ENCODE measurements around the gene AP3D1.

AP3D1 gene

DNA sequence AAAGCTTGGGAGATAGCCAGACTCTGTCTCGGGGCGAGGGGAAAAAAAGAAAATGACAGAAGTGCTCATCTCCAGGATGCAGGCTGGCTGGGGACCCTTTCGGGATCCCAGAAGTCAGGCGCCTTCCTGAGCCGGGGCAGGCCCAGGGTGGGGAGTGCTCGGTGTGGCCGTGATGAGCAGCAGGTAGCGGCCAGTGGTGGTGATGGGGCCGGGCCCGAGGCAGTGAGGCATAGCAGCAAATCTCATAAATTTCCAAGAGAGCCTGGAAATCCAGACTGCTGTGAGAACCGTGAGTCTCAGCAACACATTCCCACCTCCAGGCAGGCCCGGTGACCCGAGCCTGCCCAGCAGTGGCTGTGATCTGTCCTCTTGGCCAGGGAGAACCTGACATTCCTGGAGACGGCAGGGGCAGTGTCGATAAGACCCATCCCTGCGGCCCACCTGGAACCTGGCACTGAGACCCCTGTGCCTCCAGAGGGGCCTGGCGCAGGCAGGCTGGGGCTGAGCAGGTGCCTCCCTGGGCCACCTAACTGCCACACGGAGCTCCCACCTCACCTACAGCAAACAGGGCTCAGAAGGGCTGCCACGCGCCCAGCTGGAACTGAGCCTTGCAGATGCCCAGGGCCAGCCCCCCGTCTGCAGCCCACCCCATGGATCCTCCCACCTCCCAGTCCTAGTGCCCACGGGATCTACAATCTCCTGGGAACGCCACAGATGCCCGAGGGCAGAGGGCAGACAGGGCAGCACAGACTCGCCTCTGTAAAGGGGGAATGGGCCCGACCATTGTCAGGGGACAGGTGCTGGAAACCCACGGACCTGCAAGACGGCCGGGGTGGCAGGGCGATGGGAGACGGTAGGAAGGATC lies 31.2 kb downstream of the AP3D1 start:
- H3K4me2 ChIP-seq: no peak overlapping the region
- H3K36me3 ChIP-seq: peaks cover 100% of the 10 kb centered on the region
- H3K4me1 ChIP-seq: peaks cover under 1% of the 10 kb centered on the region; the same call in 1 of the 2 replicates
- no peaks in the 10 kb centered on the region for H3K9me3 ChIP-seq
- peaks cover 100% of the 10 kb centered on the region for H4K20me1 ChIP-seq
- no peak overlapping the region for H3K4me3 ChIP-seq
- no peak overlapping the region for H3K9ac ChIP-seq
- H3K27ac ChIP-seq: no peak overlapping the region
- H3K27me3 ChIP-seq: no peaks in the 10 kb centered on the region
- no peak for TF ChIP-seq Cebpa-rat (IDR thresholded peaks at IDR 0.05)

DNA sequence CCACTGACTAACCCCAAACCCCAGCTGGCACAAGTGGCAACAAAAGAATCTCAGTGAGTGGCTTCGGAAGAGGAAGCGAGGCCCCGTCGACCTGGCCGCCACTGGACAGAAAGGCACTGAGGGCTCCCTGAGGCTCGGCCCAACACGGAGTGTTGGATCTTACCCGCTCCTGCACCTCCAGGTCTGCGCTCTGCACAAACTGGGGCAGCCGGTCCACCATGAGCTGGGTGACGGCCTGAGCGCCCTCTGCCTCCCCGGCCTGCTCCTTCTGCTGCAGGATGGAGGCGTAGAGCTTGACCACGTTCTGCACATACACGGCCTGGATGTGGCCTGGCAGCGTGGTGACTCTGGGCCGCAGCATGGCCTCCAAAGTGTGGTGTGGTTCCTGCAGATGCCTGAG lies 32.9 kb downstream of the AP3D1 start:
- Histone ChIP-seq H3K4me1 (peaks cover 17% of the 10 kb centered on the region), H3K4me2 (no peak overlapping the region), H3K36me3 (peaks cover 99% of the 10 kb centered on the region), H3K9me3 (no peaks in the 10 kb centered on the region), H3K9ac (no peak overlapping the region), H3K27me3 (no peaks in the 10 kb centered on the region), H3K27ac (no peak overlapping the region), H4K20me1 (peaks cover 100% of the 10 kb centered on the region), H3K4me3 (no peak overlapping the region)
- TF ChIP-seq Cebpa-rat (IDR thresholded peaks at IDR 0.05): no peak

DNA sequence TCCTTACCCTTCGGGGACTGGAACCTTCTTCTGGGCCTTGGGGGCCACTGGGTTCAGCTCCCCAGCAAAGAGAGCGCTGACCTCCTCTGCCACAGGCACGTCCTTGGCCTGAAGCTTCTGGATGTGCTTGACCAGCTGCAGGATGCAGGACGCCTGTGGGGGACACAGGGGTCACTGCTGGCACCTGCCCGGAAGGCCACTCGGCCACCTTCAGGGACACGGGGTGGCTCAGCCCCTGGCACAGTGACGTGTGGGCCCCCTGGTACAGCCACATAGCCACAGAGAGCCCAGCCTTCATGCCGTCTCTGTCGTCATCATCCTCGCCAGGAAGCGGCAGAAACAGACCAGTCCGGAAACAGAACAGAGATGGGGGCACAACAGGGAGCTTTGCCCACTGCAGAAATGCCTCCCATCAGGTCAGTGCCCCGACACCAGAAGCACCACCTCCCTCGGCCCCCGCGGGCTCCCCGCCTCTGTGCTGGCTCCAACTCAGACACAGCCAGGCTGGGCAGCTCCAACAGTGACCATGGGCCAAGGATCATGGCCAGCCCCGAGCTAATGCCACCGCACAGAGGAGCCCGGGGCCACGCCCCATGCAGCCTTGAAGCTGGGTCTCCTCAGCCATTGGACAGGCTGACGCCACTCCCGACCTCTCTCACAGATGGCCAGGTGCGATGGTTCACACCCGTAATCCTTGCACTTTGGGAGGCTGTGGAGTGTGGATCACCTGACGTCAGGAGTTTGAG lies 34.0 kb downstream of the AP3D1 start:
- no peaks in the 10 kb centered on the region for H3K9me3 ChIP-seq

DNA sequence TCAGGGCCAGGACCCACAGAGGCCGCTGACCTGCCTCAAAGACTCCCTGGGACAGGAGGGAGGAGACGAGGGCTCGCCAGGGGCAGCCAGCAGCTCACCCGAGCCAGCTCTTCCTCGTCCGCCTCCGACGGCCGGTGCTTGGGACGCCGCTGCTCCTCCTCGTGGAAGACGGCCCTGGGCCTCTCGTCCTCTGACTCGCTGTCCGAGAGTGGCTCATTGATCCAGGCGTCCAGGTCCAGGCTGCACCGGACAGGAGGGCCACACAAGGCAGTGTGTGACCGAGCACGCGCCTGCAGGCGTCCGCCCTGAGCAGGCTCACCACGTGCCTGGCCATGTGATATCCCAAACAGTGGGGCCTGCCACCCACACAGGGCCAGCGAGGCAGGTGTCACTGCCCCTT lies 34.9 kb downstream of the AP3D1 start:
- Histone ChIP-seq H3K27ac (no peak overlapping the region), H4K20me1 (peaks cover 100% of the 10 kb centered on the region), H3K9me3 (no peaks in the 10 kb centered on the region), H3K4me1 (peaks cover 35% of the 10 kb centered on the region), H3K36me3 (peaks cover 98% of the 10 kb centered on the region), H3K4me2 (no peak overlapping the region), H3K9ac (no peak overlapping the region), H3K27me3 (no peaks in the 10 kb centered on the region), H3K4me3 (no peak overlapping the region)
- no peak for TF ChIP-seq Cebpa-rat (IDR thresholded peaks at IDR 0.05)

More for the DNA sequence above, 34.0 kb downstream of the AP3D1 start:
- Histone ChIP-seq H3K36me3 (peaks cover 98% of the 10 kb centered on the region), H3K4me1 (peaks cover 28% of the 10 kb centered on the region), H3K27ac (no peak overlapping the region), H4K20me1 (peaks cover 100% of the 10 kb centered on the region), H3K9ac (no peak overlapping the region), H3K4me3 (no peak overlapping the region), H3K4me2 (no peak overlapping the region), H3K27me3 (no peaks in the 10 kb centered on the region)
- no peak for TF ChIP-seq Cebpa-rat (IDR thresholded peaks at IDR 0.05)

DNA sequence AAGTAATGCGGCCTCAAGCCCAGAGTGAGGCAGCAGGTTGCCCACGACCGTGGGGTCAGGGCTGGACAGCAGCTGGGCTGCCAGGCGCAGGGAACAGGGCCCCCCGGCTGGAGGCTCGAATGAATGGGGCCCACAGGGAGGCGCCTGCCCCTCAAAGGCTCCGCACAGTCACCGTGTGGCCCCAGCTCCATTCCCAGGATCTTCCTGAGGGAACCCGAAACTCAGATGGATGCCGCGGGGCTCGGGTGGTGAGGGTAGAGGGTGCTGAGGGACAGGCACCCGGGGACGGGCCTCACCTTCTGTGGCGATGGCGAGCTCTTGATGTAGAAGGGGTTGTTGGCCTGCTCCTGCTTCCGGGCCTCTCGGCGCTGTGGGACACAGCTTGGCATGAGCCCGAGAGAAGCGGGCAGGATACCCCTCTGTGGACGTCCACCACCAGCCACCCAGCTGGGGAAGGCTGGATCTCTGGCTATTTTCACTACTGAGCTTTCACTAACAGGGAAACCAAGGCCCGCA lies 35.4 kb downstream of the AP3D1 start:
- no peak overlapping the region for H3K27ac ChIP-seq
- peaks cover 35% of the 10 kb centered on the region for H3K4me1 ChIP-seq
- H3K4me2 ChIP-seq: no peak overlapping the region
- TF ChIP-seq Cebpa-rat (IDR thresholded peaks at IDR 0.05): no peak
- H3K27me3 ChIP-seq: no peaks in the 10 kb centered on the region
- no peak overlapping the region for H3K4me3 ChIP-seq
- H3K9ac ChIP-seq: no peak overlapping the region
- H4K20me1 ChIP-seq: peaks cover 100% of the 10 kb centered on the region
- peaks cover 98% of the 10 kb centered on the region for H3K36me3 ChIP-seq
- H3K9me3 ChIP-seq: no peaks in the 10 kb centered on the region

DNA sequence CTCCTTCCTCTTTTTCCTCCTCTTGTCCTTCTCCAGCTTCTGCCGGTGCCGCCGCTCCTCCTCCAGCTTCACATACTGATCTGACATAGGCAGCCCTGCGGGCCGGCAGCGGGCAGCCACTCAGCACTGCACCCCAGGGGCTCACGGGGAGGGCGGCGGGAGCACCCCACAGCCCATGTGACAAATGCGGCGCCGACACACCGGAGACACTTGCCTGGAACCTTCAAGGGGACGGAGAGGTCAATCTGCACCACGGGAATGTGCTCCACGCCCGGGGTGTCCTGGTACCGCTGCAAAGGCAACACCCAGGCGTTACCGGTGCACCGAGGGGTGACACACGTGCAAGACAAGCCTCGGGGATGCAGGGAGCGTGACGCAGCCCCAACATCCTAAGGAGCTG lies 36.0 kb downstream of the AP3D1 start:
- Histone ChIP-seq H3K9me3 (no peaks in the 10 kb centered on the region), H4K20me1 (peaks cover 100% of the 10 kb centered on the region), H3K4me3 (no peak overlapping the region), H3K36me3 (peaks cover 98% of the 10 kb centered on the region), H3K9ac (no peak overlapping the region), H3K4me1 (peaks cover 37% of the 10 kb centered on the region), H3K27me3 (no peaks in the 10 kb centered on the region), H3K4me2 (no peak overlapping the region), H3K27ac (no peak overlapping the region)
- TF ChIP-seq Cebpa-rat (IDR thresholded peaks at IDR 0.05): no peak

DNA sequence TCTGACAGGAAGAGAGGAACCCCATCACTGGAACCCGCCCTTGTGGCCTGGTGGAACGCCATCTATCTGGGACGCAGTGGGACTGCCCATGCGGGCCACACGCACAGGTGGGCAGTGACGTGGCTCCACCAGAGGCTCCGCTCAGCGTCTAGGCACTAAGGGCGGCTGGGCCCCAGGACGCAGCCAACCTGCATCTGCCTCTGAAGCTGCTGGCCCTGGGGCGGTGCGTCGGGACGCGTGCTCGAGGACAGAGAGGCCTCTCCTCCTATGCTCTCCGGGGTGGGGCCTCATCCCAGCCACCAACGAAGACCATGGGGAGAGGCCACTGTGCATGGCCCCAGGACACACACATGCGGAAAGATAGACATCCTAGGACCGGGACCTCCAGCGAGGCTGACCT lies 36.5 kb downstream of the AP3D1 start:
- H3K9ac ChIP-seq: no peak overlapping the region
- no peak overlapping the region for H3K27ac ChIP-seq
- no peak overlapping the region for H3K4me3 ChIP-seq
- H3K9me3 ChIP-seq: no peaks in the 10 kb centered on the region
- no peaks in the 10 kb centered on the region for H3K27me3 ChIP-seq
- peaks cover 42% of the 10 kb centered on the region for H3K4me1 ChIP-seq
- peak overlapping the region; percentile 57; the same call in 1 of the 2 replicates for H3K4me2 ChIP-seq
- H3K36me3 ChIP-seq: peaks cover 98% of the 10 kb centered on the region
- no peak for TF ChIP-seq Cebpa-rat (IDR thresholded peaks at IDR 0.05)
- peaks cover 100% of the 10 kb centered on the region for H4K20me1 ChIP-seq

DNA sequence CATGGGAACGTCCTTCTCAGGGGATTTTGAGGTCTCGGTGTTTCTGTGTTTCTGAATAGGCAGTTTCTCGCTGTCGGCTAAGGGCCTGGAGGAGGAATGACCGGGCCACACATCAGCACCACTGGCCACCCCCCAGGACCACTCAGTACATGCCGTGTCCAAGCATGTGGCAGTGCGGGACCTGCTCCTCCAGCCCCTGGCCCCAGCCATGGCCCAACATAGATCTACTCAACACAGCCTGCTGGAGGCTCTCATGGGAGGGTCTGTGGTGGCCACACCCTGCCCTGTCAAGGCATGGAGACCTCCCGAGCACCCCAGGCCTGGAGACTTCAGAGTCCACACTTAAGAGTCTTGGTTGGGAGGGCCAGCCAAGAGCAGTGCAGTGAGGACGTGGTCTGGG lies 37.1 kb downstream of the AP3D1 start:
- Histone ChIP-seq H3K9me3 (no peaks in the 10 kb centered on the region), H4K20me1 (peaks cover 100% of the 10 kb centered on the region), H3K27ac (no peak overlapping the region), H3K9ac (no peak overlapping the region), H3K4me1 (peaks cover 48% of the 10 kb centered on the region), H3K4me2 (peak overlapping the region; percentile 57), H3K4me3 (no peak overlapping the region), H3K36me3 (peaks cover 98% of the 10 kb centered on the region), H3K27me3 (no peaks in the 10 kb centered on the region)
- no peak for TF ChIP-seq Cebpa-rat (IDR thresholded peaks at IDR 0.05)

DNA sequence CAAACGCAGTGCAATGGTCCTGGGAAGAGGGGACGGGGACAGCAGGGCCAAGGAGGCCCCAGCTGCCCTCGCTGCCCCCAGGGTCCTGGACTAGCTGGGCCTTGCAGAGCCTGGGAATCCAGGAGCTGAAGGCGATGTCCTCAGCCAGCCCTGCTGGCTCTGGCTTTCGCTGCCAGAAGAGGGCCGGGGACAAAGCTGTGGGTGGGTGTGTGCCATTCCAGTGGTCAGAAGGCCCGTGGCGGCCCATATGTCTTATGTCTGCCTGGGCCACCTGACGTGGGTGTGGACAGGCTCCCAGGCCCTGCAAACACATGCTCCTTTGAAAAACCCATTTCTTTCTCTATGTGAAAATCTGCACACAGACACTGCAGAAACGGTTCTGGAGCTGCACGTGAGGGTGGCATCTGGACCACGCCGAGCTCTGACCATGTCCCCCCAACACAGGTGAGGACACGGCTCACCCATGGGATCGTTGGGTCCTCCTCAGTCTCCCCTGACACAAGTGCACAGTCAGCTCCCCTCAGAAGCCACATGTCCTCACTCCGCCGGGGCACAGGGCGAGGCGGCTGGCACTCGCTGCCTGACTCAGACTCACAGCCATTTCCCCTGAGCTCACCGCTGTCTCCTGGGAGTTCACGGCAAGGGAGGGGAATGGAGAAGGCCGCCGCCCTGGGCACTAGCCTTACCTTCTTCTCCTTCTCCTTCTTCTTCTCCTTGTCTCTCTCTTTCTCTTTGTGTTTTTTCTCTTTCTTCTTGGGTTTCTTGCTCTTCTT lies 37.7 kb downstream of the AP3D1 start:
- H3K9me3 ChIP-seq: no peaks in the 10 kb centered on the region
- no peak overlapping the region for H3K4me3 ChIP-seq
- H4K20me1 ChIP-seq: peaks cover 100% of the 10 kb centered on the region
- no peak for TF ChIP-seq Cebpa-rat (IDR thresholded peaks at IDR 0.05)
- peaks cover 98% of the 10 kb centered on the region for H3K36me3 ChIP-seq
- H3K4me2 ChIP-seq: peak overlapping the region; percentile 57
- H3K27me3 ChIP-seq: no peaks in the 10 kb centered on the region
- no peak overlapping the region for H3K9ac ChIP-seq
- peaks cover 54% of the 10 kb centered on the region for H3K4me1 ChIP-seq
- no peak overlapping the region for H3K27ac ChIP-seq
